Activated B cell treated with CpG ODN at 0.5 μM for 24 hours (primary cell): ENCODE measurements around the gene TXNL4B. TPM values are rescaled to one million over a fixed set of nuclear protein-coding genes. Genes with fewer than 3 reads are reported as not detected.

Experiments
- ATAC-seq: fragments of 200-7000 bp; cut with Tn5 transposase; one replicate; pipeline ENCODE4 v1.10.0; 2021; ENCODE audit warnings: low read depth, mild to moderate bottlenecking, moderate library complexity
- CTCF ChIA-PET: fragments of 350-600 bp; sonication (Branson Sonifier 250); formaldehyde crosslinking; loops from one replicate; lab custom pipeline; 2021; ENCODE audit warnings: antibody characterized with exemption; lab: Charles Lee
- POLR2A ChIA-PET: fragments of 350-600 bp; sonication (Branson Sonifier 250); formaldehyde crosslinking; loops from one replicate; lab custom pipeline; 2021; ENCODE audit warnings: antibody characterized with exemption; lab: Charles Lee
- DNase-seq: peaks from one replicate; pipeline ENCODE4 v3.0.0; 2022
- H3K27ac Mint-ChIP-seq: one replicate; pipeline ENCODE4 v1.8.0; 2020; ENCODE audit warnings: mixed read lengths
- H3K27me3 Mint-ChIP-seq: one replicate; pipeline ENCODE4 v1.8.0; 2021; ENCODE audit warnings: mixed read lengths
- H3K36me3 Mint-ChIP-seq: one replicate; pipeline ENCODE4 v1.8.0; 2021; ENCODE audit warnings: low read depth, mixed read lengths
- H3K4me1 Mint-ChIP-seq: one replicate; pipeline ENCODE4 v1.8.0; 2021; ENCODE audit warnings: mixed read lengths
- H3K4me3 Mint-ChIP-seq: one replicate; pipeline ENCODE4 v1.8.0; 2020; ENCODE audit warnings: mild to moderate bottlenecking, mixed read lengths
- H3K9me3 Mint-ChIP-seq: one replicate; pipeline ENCODE4 v1.8.0; 2020; ENCODE audit warnings: mixed read lengths
- CTCF ChIP-seq: fragments of 200-600 bp; IDR thresholded peaks from one replicate; pipeline ENCODE4 v1.8.0; 2022; ENCODE audit warnings: antibody characterized with exemption, mild to moderate bottlenecking
- intact Hi-C: fragments of 100-400 bp; cut with micrococcal nuclease; formaldehyde crosslinking; loops from one replicate; pipeline ENCODE4 v1.15.1; 2024
- total RNA-seq: library from RNA; stranded (reverse); gene quantifications from 2 replicates; pipeline ENCODE4 v1.2.3, GENCODE V29; 2022

The TXNL4B gene
- total RNA-seq, 1 donor from 2014 or later: 13.8 TPM

DNA sequence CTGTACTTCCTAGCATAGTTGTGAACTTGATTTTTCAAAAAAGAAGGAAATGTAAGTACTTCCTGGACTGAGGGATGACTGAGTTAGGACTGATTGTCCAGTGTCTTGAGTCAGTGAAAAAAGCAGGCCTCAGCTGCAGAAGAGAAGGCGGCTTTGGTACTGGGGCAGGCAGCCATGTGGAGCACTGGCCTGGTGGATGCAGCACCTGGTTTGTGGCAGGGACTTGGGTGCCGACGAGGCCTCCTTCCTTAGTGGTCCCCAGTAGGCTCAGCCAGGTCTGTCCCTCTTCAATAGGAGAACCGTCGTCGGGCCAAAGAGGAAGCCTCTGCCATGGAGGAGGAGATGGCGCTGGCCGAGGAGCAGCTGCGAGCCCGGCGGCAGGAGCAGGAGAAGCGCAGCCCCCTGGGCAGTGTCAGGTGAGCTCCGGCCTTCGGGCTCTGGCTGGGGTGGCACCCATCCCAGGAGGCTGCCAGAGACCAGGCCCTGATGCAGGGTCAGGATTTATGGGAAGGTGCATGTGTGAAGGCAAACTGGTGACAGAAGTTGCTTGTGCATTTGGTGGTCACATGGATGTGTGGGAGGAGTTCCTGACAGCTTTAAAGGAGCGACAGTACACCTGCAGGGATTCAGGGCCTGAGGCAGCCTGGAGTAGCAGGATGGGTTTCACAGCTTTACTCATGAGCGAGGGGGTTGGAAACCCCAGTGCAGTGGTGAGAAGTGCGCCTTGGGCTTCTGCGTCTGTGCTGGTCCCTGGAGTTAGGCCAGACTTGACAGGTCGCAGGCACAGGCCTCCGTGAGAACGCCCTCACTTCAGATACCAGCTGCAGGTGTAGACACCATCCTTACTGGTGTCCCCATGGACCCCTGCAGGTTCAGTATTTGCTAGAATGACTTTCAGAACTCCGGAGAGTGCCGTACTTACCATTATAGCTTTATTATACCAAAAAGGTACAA, 17.5 kb upstream of the TXNL4B start:
- H3K4me3 Mint-ChIP-seq: no peak overlapping the region
- ATAC-seq (no peak), DNase-seq (no peak)
- CTCF ChIA-PET: interaction anchor here (0.5 kb wide), 1 partner anchor 59 kb away, joined by 3 read pairs; no protein-coding TSS in a partner anchor
- no peak overlapping the region for H3K27ac Mint-ChIP-seq
- peaks cover 83% of the 10 kb centered on the region for H3K36me3 Mint-ChIP-seq
- POLR2A ChIA-PET: no interaction called here
- H3K9me3 Mint-ChIP-seq: peaks cover 5% of the 10 kb centered on the region
- intact Hi-C loops: no loop called here
- no peaks in the 10 kb centered on the region for H3K4me1 Mint-ChIP-seq
- TF ChIP-seq CTCF: no peak
- H3K27me3 Mint-ChIP-seq: no peaks in the 10 kb centered on the region

DNA sequence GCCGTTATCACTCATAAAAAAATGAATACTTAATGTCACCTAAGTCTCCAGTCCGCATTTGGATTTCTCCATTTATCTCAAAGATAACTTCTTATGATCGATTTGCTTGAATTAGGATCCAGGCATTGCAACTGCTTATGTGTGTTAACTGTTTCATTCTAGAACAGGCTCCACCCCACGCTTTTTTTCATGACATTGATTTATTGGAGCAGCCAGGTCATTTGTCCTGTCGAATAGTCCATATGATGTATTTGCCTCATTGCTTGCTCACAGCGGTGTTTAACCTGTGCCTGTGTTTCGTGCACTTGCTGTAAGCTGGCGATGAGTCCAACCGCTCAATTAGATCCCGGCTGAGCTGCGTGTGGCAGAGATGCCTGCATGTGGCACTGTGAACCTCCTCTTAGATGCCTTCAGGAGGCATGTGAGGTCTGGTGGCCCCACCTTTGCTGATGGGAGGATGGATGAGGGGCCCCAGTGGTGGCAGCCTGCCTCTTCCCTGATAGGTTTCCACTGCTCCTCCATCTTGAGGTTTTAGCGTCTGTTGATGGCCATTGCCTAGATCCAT, 16.6 kb upstream of the TXNL4B start:
- H3K36me3 Mint-ChIP-seq: peaks cover 90% of the 10 kb centered on the region

DNA sequence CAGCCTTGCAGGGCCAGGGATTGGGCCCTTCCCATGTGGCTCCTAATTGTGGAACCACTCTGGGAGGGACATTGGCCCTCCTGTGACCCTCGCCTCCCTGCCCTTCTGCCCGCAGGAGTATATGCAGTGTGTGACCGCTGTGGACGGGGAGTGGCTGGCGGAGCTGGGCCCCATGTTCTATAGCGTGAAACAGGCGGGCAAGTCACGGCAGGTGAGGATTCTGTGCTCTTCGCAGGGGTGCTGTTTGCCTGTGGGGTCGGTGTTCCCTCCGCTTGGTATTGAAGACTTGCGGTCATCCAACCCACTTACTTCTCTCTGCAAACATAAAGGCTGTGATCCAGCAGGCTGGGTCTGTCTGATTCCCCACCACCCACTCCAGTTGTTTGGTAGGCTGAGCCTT, 15.9 kb upstream of the TXNL4B start:
- Mint-ChIP-seq H3K36me3 (peaks cover 96% of the 10 kb centered on the region), H3K27me3 (no peaks in the 10 kb centered on the region), H3K4me1 (no peaks in the 10 kb centered on the region), H3K27ac (no peak overlapping the region), H3K4me3 (no peak overlapping the region), H3K9me3 (no peaks in the 10 kb centered on the region)
- no peak for DNase-seq
- POLR2A ChIA-PET: no interaction called here
- no peak for ATAC-seq
- CTCF ChIA-PET: no interaction called here
- intact Hi-C loops: no loop called here
- TF ChIP-seq CTCF: no peak

More for the DNA sequence above, 16.6 kb upstream of the TXNL4B start:
- Mint-ChIP-seq H3K27ac (no peak overlapping the region), H3K9me3 (peaks cover 5% of the 10 kb centered on the region), H3K4me1 (no peaks in the 10 kb centered on the region), H3K4me3 (no peak overlapping the region), H3K27me3 (no peaks in the 10 kb centered on the region)
- POLR2A ChIA-PET: interaction anchor here (0.6 kb wide), 1 partner anchor 127 kb away, joined by 7 read pairs; no protein-coding TSS in a partner anchor
- intact Hi-C loops: no loop called here
- CTCF ChIA-PET: no interaction called here
- no peak for DNase-seq
- ATAC-seq: no peak
- no peak for TF ChIP-seq CTCF

DNA sequence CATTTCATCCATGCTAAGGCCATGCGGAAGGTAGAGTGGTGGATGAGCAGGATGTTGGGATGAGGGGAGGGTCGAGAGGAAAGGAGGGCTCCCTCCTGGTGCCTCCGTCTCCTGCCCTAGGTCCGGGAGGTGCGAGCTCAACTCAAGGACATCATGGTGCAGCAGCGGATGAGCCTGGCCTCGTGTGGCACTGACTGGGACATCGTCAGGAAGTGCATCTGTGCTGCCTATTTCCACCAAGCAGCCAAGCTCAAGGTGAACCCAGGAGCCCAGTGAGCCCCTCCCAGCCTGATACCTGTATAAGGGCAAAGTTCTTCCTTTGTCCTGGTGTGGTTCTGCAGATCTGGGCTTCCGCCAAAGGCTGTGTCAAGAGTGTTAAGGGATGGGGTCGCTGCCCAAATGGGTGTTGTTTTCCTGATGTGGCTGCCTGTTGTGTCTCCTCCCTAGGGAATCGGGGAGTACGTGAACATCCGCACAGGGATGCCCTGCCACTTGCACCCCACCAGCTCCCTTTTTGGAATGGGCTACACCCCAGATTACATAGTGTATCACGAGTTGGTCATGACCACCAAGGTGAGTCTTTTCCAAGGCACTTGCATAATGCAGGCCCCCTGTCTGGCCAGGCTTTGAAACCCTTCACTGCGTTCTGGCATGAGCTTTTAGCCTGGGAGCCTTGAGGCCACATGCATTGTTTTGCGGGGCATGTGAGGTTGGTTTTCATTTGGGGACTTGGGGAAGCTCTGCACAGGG, 15.1 kb upstream of the TXNL4B start:
- ChIA-PET POLR2A (no interaction called here), CTCF (no interaction called here)
- TF ChIP-seq CTCF: no peak
- Mint-ChIP-seq H3K27ac (no peak overlapping the region), H3K4me1 (no peaks in the 10 kb centered on the region), H3K4me3 (no peak overlapping the region), H3K36me3 (peaks cover 99% of the 10 kb centered on the region), H3K9me3 (no peaks in the 10 kb centered on the region), H3K27me3 (no peaks in the 10 kb centered on the region)
- intact Hi-C loops: no loop called here
- ATAC-seq (no peak), DNase-seq (no peak)

DNA sequence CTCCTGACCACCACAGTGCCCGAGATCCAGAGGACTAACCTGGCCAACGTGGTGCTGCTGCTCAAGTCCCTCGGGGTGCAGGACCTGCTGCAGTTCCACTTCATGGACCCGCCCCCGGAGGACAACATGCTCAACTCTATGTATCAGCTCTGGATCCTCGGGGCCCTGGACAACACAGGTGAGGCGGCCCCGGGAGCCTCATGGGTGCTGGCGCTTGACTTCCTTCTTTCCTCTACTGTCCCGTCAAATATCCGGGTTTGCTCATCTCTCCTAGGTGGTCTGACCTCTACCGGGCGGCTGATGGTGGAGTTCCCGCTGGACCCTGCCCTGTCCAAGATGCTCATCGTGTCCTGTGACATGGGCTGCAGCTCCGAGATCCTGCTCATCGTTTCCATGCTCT, 14.0 kb upstream of the TXNL4B start:
- Mint-ChIP-seq H3K9me3 (no peaks in the 10 kb centered on the region), H3K36me3 (peaks cover 99% of the 10 kb centered on the region), H3K4me1 (peaks cover 2% of the 10 kb centered on the region), H3K4me3 (no peak overlapping the region), H3K27ac (no peak overlapping the region), H3K27me3 (no peaks in the 10 kb centered on the region)
- POLR2A ChIA-PET: no interaction called here
- no peak for DNase-seq
- intact Hi-C loops: no loop called here
- CTCF ChIA-PET: no interaction called here
- ATAC-seq: no peak
- no peak for TF ChIP-seq CTCF
